AG09309 (cell line): ENCODE measurements around the gene CRTC3.

Source experiments
- DNase-seq: peaks from one replicate; pipeline ENCODE4 v3.0.0-alpha.2; 2010; ENCODE audit warnings: low read depth
- H3K4me3 ChIP-seq: 2 replicates; pipeline ENCODE4 v1.5.1; 2011; ENCODE audit warnings: mild to moderate bottlenecking, low read depth, low read length, moderate library complexity; ENCODE audit not compliant: control insufficient read depth
- CTCF ChIP-seq: IDR thresholded peaks from 2 replicates; pipeline ENCODE4 v1.5.1; 2011; ENCODE audit warnings: mild to moderate bottlenecking, low read depth, low read length, inconsistent platforms; ENCODE audit not compliant: insufficient read depth, control insufficient read depth; ENCODE audit errors: missing control alignments

The CRTC3 gene

GRCh38 chr15:90674476-90674875 lies 144.8 kb downstream of the CRTC3 start:
- no peak for DNase-seq
- H3K4me3 ChIP-seq: no peak overlapping the region
- TF ChIP-seq CTCF: no peak

- TF ChIP-seq CTCF: no peak
- H3K4me3 ChIP-seq: no peak overlapping the region
- no peak for DNase-seq
Observed at GRCh38 chr15:90675464-90675863, 145.7 kb downstream of the CRTC3 start.

- TF ChIP-seq CTCF: no peak
- no peak for DNase-seq
- no peak overlapping the region for H3K4me3 ChIP-seq
Observed at GRCh38 chr15:90677807-90678790, 148.4 kb downstream of the CRTC3 start.

GRCh38 chr15:90679959-90680358 lies 150.2 kb downstream of the CRTC3 start:
- DNase-seq: no peak
- no peak for TF ChIP-seq CTCF
- no peak overlapping the region for H3K4me3 ChIP-seq

- peak; percentile 92 for DNase-seq
- H3K4me3 ChIP-seq: no peak overlapping the region
- no peak for TF ChIP-seq CTCF
Observed at GRCh38 chr15:90680371-90680935, 150.7 kb downstream of the CRTC3 start.

GRCh38 chr15:90681056-90681455 lies 151.3 kb downstream of the CRTC3 start:
- no peak for DNase-seq
- no peak overlapping the region for H3K4me3 ChIP-seq
- no peak for TF ChIP-seq CTCF
